Measurements from ENCODE around the gene SRRM2.

DNA sequence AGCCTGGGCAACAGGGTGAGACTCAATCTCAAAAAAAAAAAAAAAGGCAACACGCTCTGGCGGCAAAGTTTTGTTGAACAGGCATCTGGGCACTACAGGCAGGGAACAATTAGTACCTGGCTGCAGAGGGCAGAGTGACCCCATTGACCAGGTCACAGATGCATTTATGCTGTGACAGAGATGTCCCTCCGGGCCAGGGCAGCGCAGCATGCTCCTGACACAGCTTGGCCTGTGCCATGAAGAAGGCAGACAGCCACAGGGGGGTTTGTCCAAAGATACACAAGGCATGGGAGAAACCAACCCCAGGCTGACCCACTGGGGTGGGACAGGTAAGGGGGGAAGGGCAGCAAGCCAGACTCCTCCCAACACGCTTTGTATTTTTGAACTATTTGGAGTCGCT is 7.7 kb upstream of the SRRM2 start:
- TF ChIP-seq, protein P1, sequence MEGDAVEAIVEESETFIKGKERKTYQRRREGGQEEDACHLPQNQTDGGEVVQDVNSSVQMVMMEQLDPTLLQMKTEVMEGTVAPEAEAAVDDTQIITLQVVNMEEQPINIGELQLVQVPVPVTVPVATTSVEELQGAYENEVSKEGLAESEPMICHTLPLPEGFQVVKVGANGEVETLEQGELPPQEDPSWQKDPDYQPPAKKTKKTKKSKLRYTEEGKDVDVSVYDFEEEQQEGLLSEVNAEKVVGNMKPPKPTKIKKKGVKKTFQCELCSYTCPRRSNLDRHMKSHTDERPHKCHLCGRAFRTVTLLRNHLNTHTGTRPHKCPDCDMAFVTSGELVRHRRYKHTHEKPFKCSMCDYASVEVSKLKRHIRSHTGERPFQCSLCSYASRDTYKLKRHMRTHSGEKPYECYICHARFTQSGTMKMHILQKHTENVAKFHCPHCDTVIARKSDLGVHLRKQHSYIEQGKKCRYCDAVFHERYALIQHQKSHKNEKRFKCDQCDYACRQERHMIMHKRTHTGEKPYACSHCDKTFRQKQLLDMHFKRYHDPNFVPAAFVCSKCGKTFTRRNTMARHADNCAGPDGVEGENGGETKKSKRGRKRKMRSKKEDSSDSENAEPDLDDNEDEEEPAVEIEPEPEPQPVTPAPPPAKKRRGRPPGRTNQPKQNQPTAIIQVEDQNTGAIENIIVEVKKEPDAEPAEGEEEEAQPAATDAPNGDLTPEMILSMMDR (IDR thresholded peaks at IDR 0.05), result no peak
- no peak for TF ChIP-seq ZFX (IDR thresholded peaks at IDR 0.05; ENCODE audit: borderline replicate concordance)
